NOMO-1 treated with dmso at 0.1 percent for 144 hours (cell line): ENCODE measurements around the gene ARSB.
A peak's percentile ranks its signal among the peaks of the same experiment; 100 is the strongest.
"Not testable (repeated sequence)": the region's sequence is repeated elsewhere in the genome, so short reads cannot be mapped to it uniquely, and the experiment has no call there.

Experiments
- DNase-seq: peaks from one replicate; lab custom pipeline; 2025; ENCODE audit not compliant: unreplicated experiment; lab: John Stamatoyannopoulos, UW

The ARSB gene

GRCh38 chr5:78997090-78997489 lies 12.0 kb upstream of the ARSB start:
- no peak for DNase-seq

GRCh38 chr5:78995521-78996007 lies 10.5 kb upstream of the ARSB start:
- DNase-seq: no peak

GRCh38 chr5:78993165-78993564 lies 8.1 kb upstream of the ARSB start:
- no peak for DNase-seq

GRCh38 chr5:78992146-78992545 lies 7.0 kb upstream of the ARSB start:
- no peak for DNase-seq

- DNase-seq: no peak
These were observed 4.0 kb upstream of the ARSB start for GRCh38 chr5:78989080-78989479.

GRCh38 chr5:78985725-78986223 lies 664 bp upstream of the ARSB start:
- DNase-seq: no peak

- DNase-seq: peak; percentile 34
These were observed 533 bp downstream of the ARSB start for GRCh38 chr5:78984439-78985115.

GRCh38 chr5:78983601-78984438 lies 1.3 kb downstream of the ARSB start:
- DNase-seq: no peak

GRCh38 chr5:78983194-78983593 lies 1.9 kb downstream of the ARSB start:
- not testable (repeated sequence) for DNase-seq

- peak; percentile 42 for DNase-seq
These were observed 5.2 kb downstream of the ARSB start for GRCh38 chr5:78979909-78980308.

- no peak for DNase-seq
These were observed 5.9 kb downstream of the ARSB start for GRCh38 chr5:78979117-78979742.

- no peak for DNase-seq
These were observed 10.1 kb downstream of the ARSB start for GRCh38 chr5:78975035-78975434.

- DNase-seq: no peak
These were observed 10.5 kb downstream of the ARSB start for GRCh38 chr5:78974601-78975000.

GRCh38 chr5:78974011-78974410 lies 11.1 kb downstream of the ARSB start:
- no peak for DNase-seq

GRCh38 chr5:78972654-78973428 lies 12.3 kb downstream of the ARSB start:
- no peak for DNase-seq

- DNase-seq: no peak
These were observed 13.1 kb downstream of the ARSB start for GRCh38 chr5:78971998-78972397.

- no peak for DNase-seq
These were observed 16.3 kb downstream of the ARSB start for GRCh38 chr5:78968781-78969180.

GRCh38 chr5:78964889-78965288 lies 20.2 kb downstream of the ARSB start:
- DNase-seq: no peak

GRCh38 chr5:78961743-78962142 lies 23.4 kb downstream of the ARSB start:
- DNase-seq: no peak

GRCh38 chr5:78959767-78960166 lies 25.3 kb downstream of the ARSB start:
- DNase-seq: no peak
